DMS153 treated with DMSO at 0.1 percent for 48 hours (cell line): ENCODE results near the gene SH3PXD2B.

Experiments used
- DNase-seq: peaks from one replicate; lab custom pipeline; 2025; ENCODE audit not compliant: unreplicated experiment; lab: John Stamatoyannopoulos, UW

Gene SH3PXD2B

GRCh38 chr5:172281346-172281745, 173.0 kb downstream of the SH3PXD2B start:
- DNase-seq: no peak

GRCh38 chr5:172280929-172281328, 173.4 kb downstream of the SH3PXD2B start:
- DNase-seq: no peak

- no peak for DNase-seq
Observed at GRCh38 chr5:172280317-172280716, 174.0 kb downstream of the SH3PXD2B start.

GRCh38 chr5:172278356-172278755, 176.0 kb downstream of the SH3PXD2B start:
- no peak for DNase-seq

- no peak for DNase-seq
Observed at GRCh38 chr5:172276214-172276613, 178.1 kb downstream of the SH3PXD2B start.
